ENCODE data around the gene LRMDA. TPM values are rescaled to one million over a fixed set of nuclear protein-coding genes. Genes with fewer than 3 reads are reported as not detected.

LRMDA gene
- total and polyA plus RNA-seq, 10 of the 15 experiments (the other 5 are each of a cell fraction or from before 2014, with no cell fraction given) = 0.07 to 0.54 (median 0.29) TPM; not detected in 4

DNA sequence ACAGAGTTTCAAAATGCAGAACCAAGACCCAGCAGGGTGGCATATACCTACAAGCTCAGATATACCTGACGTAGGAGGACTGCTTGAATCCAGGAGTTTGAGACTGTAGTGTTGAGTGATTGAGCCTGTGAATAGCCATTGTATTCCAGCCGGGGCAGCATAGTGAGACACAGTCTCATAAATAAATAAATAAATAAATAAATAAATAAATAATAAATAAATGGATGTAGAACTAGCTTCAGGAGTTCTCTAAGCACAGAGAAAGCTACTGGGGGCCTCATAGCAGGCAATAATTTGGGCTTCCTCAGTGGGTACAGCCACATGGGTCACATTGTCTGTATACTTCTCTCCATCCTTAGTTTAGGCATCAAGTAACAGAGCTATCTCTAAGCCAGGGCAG is 906.8 kb downstream of the LRMDA start:
- RAD21 ChIA-PET (ENCODE audit: unreplicated experiment) = interaction anchor here (1.1 kb wide), 1 partner anchor 304 kb away, joined by 3 read pairs; no protein-coding TSS in a partner anchor
- Histone ChIP-seq H3K4me1 (ENCODE audit: control insufficient read depth, insufficient read depth, low read length) (no peaks in the 10 kb centered on the region), H3K4me3 (no peak overlapping the region), H4K20me1 (ENCODE audit: control insufficient read depth, insufficient read depth) (no peaks in the 10 kb centered on the region), H3K9me3 (replicated peaks; ENCODE audit: control insufficient read depth, insufficient read depth, low read length) (no peaks in the 10 kb centered on the region), H3K4me2 (ENCODE audit: control insufficient read depth, insufficient read depth) (no peak overlapping the region), H3K27ac (ENCODE audit: control insufficient read depth, insufficient read depth) (no peak overlapping the region), H3K27me3 (replicated peaks in 1 of 2; ENCODE audit: control insufficient read depth in 2 of 2, insufficient read depth in 2 of 2, low read length in 1 of 2) (no peaks in the 10 kb centered on the region), H3K79me2 (ENCODE audit: control insufficient read depth, insufficient read depth, low read length) (no peaks in the 10 kb centered on the region), H2AFZ (ENCODE audit: control insufficient read depth, low read depth, low read length) (no peak overlapping the region), H3K9ac (ENCODE audit: control insufficient read depth, insufficient read depth, low read length) (no peak overlapping the region), H3K36me3 (ENCODE audit: control insufficient read depth in 2 of 2, insufficient read depth in 2 of 2, low read length in 1 of 2) (no peaks in the 10 kb centered on the region)
- FAIRE-seq = no peak
- in situ Hi-C loops (cut with MboI) (no loop called here), intact Hi-C loops (cut with micrococcal nuclease; ENCODE audit: unreplicated experiment) (no loop called here)
- POLR2A ChIA-PET = no interaction called here
- SMC1A ChIA-PET (ENCODE audit: uncharacterized antibody, unreplicated experiment) = interaction anchor here (0.9 kb wide), 1 partner anchor 14 kb away, joined by 3 read pairs; no protein-coding TSS in a partner anchor
- CTCF ChIA-PET = interaction anchor here (1.0 to 1.1 kb wide), 2 partner anchors 15 to 48 kb away, joined by 3 read pairs; no protein-coding TSS in a partner anchor
- 30% methylated on average over 2 of the region's 2 CpGs for WGBS (ENCODE audit: insufficient coverage, insufficient replicate concordance, low lambda C conversion rate, missing lambda C conversion rate)
- no TSS peak for BruUV-seq (replicated peaks)
- ATAC-seq = no peak
- no peak for DNase-seq (ENCODE audit: low read depth, low spot score)
- no peak for TF ChIP-seq SREBF1 (IDR thresholded peaks at IDR 0.05; ENCODE audit: low read length)
- TF ChIP-seq, protein P1, sequence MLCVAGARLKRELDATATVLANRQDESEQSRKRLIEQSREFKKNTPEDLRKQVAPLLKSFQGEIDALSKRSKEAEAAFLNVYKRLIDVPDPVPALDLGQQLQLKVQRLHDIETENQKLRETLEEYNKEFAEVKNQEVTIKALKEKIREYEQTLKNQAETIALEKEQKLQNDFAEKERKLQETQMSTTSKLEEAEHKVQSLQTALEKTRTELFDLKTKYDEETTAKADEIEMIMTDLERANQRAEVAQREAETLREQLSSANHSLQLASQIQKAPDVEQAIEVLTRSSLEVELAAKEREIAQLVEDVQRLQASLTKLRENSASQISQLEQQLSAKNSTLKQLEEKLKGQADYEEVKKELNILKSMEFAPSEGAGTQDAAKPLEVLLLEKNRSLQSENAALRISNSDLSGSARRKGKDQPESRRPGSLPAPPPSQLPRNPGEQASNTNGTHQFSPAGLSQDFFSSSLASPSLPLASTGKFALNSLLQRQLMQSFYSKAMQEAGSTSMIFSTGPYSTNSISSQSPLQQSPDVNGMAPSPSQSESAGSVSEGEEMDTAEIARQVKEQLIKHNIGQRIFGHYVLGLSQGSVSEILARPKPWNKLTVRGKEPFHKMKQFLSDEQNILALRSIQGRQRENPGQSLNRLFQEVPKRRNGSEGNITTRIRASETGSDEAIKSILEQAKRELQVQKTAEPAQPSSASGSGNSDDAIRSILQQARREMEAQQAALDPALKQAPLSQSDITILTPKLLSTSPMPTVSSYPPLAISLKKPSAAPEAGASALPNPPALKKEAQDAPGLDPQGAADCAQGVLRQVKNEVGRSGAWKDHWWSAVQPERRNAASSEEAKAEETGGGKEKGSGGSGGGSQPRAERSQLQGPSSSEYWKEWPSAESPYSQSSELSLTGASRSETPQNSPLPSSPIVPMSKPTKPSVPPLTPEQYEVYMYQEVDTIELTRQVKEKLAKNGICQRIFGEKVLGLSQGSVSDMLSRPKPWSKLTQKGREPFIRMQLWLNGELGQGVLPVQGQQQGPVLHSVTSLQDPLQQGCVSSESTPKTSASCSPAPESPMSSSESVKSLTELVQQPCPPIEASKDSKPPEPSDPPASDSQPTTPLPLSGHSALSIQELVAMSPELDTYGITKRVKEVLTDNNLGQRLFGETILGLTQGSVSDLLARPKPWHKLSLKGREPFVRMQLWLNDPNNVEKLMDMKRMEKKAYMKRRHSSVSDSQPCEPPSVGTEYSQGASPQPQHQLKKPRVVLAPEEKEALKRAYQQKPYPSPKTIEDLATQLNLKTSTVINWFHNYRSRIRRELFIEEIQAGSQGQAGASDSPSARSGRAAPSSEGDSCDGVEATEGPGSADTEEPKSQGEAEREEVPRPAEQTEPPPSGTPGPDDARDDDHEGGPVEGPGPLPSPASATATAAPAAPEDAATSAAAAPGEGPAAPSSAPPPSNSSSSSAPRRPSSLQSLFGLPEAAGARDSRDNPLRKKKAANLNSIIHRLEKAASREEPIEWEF (IDR thresholded peaks at IDR 0.05; ENCODE audit: insufficient replicate concordance, low read depth, low read length) = no peak
- no peak for TF ChIP-seq NFYB (IDR thresholded peaks at IDR 0.05; ENCODE audit: insufficient read depth, low read depth, low read length)
- TF ChIP-seq CREM (IDR thresholded peaks at IDR 0.05; ENCODE audit: low read depth) = no peak
- no peak for TF ChIP-seq HDAC2 (IDR thresholded peaks at IDR 0.05)
- TF ChIP-seq, protein P2, sequence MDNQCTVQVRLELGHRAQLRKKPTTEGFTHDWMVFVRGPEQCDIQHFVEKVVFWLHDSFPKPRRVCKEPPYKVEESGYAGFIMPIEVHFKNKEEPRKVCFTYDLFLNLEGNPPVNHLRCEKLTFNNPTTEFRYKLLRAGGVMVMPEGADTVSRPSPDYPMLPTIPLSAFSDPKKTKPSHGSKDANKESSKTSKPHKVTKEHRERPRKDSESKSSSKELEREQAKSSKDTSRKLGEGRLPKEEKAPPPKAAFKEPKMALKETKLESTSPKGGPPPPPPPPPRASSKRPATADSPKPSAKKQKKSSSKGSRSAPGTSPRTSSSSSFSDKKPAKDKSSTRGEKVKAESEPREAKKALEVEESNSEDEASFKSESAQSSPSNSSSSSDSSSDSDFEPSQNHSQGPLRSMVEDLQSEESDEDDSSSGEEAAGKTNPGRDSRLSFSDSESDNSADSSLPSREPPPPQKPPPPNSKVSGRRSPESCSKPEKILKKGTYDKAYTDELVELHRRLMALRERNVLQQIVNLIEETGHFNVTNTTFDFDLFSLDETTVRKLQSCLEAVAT (IDR thresholded peaks at IDR 0.05) = no peak
- no peak for TF ChIP-seq TCF12 (IDR thresholded peaks at IDR 0.05; ENCODE audit: low read depth, low read length)
- TF ChIP-seq, protein P3, sequence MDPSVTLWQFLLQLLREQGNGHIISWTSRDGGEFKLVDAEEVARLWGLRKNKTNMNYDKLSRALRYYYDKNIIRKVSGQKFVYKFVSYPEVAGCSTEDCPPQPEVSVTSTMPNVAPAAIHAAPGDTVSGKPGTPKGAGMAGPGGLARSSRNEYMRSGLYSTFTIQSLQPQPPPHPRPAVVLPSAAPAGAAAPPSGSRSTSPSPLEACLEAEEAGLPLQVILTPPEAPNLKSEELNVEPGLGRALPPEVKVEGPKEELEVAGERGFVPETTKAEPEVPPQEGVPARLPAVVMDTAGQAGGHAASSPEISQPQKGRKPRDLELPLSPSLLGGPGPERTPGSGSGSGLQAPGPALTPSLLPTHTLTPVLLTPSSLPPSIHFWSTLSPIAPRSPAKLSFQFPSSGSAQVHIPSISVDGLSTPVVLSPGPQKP (IDR thresholded peaks at IDR 0.05; ENCODE audit: low read depth, low read length) = no peak
- TF ChIP-seq CBX5 (IDR thresholded peaks at IDR 0.05; ENCODE audit: low read depth) = no peak
- no peak for TF ChIP-seq POLR2AphosphoS5 (IDR thresholded peaks at IDR 0.05; ENCODE audit: low read length)
- TF ChIP-seq, protein P4, sequence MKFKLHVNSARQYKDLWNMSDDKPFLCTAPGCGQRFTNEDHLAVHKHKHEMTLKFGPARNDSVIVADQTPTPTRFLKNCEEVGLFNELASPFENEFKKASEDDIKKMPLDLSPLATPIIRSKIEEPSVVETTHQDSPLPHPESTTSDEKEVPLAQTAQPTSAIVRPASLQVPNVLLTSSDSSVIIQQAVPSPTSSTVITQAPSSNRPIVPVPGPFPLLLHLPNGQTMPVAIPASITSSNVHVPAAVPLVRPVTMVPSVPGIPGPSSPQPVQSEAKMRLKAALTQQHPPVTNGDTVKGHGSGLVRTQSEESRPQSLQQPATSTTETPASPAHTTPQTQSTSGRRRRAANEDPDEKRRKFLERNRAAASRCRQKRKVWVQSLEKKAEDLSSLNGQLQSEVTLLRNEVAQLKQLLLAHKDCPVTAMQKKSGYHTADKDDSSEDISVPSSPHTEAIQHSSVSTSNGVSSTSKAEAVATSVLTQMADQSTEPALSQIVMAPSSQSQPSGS (IDR thresholded peaks at IDR 0.05; ENCODE audit: low read length) = no peak
- TF ChIP-seq RBBP5 (conservative IDR thresholded peaks at IDR 0.05) = no peak
- TF ChIP-seq SUPT20H (IDR thresholded peaks at IDR 0.05; ENCODE audit: borderline replicate concordance, control insufficient read depth, low read depth, low read length) = no peak
- TF ChIP-seq, protein P5, sequence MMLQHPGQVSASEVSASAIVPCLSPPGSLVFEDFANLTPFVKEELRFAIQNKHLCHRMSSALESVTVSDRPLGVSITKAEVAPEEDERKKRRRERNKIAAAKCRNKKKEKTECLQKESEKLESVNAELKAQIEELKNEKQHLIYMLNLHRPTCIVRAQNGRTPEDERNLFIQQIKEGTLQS (IDR thresholded peaks at IDR 0.05; ENCODE audit: borderline replicate concordance, extremely low read depth, low read depth, low read length) = no peak
- TF ChIP-seq GABPA (IDR thresholded peaks at IDR 0.05; ENCODE audit: low read depth) = no peak

All from GM12878 (cell line).